ENCODE measurements around the gene SSC4D.

DNA sequence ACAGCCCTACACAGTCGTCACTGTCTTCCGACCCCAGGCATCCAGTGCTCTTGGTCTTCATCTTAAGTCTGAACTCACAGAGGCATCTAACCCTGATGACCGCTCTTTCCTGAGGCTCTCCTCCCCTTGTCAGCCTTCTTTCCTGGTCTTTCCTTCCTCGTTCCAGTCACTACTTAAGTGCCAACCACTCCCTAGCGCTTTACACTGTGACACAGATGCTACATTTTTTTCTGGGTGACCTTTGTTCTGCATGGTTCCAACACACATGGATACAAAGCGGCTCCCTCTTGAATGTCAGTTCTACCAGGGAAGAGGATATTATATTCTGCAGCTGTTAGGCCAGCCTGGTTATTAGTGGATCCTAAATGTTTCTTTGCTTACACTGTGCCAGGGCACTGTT is 63.4 kb downstream of the SSC4D start:
- TF ChIP-seq, protein P1, sequence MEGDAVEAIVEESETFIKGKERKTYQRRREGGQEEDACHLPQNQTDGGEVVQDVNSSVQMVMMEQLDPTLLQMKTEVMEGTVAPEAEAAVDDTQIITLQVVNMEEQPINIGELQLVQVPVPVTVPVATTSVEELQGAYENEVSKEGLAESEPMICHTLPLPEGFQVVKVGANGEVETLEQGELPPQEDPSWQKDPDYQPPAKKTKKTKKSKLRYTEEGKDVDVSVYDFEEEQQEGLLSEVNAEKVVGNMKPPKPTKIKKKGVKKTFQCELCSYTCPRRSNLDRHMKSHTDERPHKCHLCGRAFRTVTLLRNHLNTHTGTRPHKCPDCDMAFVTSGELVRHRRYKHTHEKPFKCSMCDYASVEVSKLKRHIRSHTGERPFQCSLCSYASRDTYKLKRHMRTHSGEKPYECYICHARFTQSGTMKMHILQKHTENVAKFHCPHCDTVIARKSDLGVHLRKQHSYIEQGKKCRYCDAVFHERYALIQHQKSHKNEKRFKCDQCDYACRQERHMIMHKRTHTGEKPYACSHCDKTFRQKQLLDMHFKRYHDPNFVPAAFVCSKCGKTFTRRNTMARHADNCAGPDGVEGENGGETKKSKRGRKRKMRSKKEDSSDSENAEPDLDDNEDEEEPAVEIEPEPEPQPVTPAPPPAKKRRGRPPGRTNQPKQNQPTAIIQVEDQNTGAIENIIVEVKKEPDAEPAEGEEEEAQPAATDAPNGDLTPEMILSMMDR (IDR thresholded peaks at IDR 0.05): no peak
- TF ChIP-seq POLR2A (IDR thresholded peaks at IDR 0.05): no peak
